HCT116 (cell line): ENCODE results near the gene SAMD7. TPM values are rescaled to one million over a fixed set of nuclear protein-coding genes. Genes with fewer than 3 reads are reported as not detected.

Experiments used
- ATAC-seq: fragments of 200-7000 bp; cut with Tn5 transposase; 2 replicates; pipeline ENCODE4 v1.9.1; 2020; ENCODE audit warnings: mild to moderate bottlenecking, moderate library complexity
- BruUV-seq: library from RNA; stranded (reverse); fragments of 400-500 nt; replicated peaks from 2 replicates; lab custom pipeline; 2021; lab: Mats Ljungman, UMichigan
- CTCF ChIA-PET: fragments of 300-600 bp; sonication (Branson Sonifier 250); formaldehyde crosslinking; loops from one replicate; lab custom pipeline; 2021; ENCODE audit warnings: antibody characterized with exemption; lab: Charles Lee
- POLR2A ChIA-PET: fragments of 300-600, 350-600 bp; sonication (Branson Sonifier 250); formaldehyde crosslinking; loops from one replicate; lab custom pipeline; 2021; ENCODE audit warnings: antibody characterized with exemption; lab: Charles Lee
- RAD21 ChIA-PET, 2 experiments: fragments of 300-600 bp; sonication (Branson Sonifier 250); formaldehyde crosslinking; loops; one replicate each; lab custom pipeline; 2023; ENCODE audit warnings: low total read pairs in 2 of 2; ENCODE audit not compliant: uncharacterized antibody in 2 of 2, unreplicated experiment in 2 of 2, low non-redundant PET in 1 of 2; lab: Charles Lee
- DNase-seq: peaks from one replicate; pipeline ENCODE4 v3.0.0-alpha.2; 2010; ENCODE audit warnings: low read depth, low spot score
- H2AFZ ChIP-seq: fragments of 200-600 bp; shearing (Covaris generic), sonication (generic); 2 replicates; pipeline ENCODE4 v1.6.1; 2017; ENCODE audit warnings: low read depth, mixed run types, mixed read lengths, antibody characterized with exemption, low read length; ENCODE audit not compliant: poor library complexity, severe bottlenecking
- H3K27ac ChIP-seq: 2 replicates; pipeline ENCODE4 v1.5.1; 2012; ENCODE audit warnings: low read depth, low read length
- H3K27me3 ChIP-seq: fragments of 200-600 bp; sonication (generic); 2 replicates; pipeline ENCODE4 v1.6.1; 2016; ENCODE audit warnings: mixed run types, low read length, mixed read lengths; ENCODE audit not compliant: insufficient read depth
- H3K36me3 ChIP-seq, 2 experiments: fragments of 200-500 bp in 1 of 2; fragments of 200-600 bp in 1 of 2; sonication (Bioruptor generic) in 1 of 2; sonication (generic) in 1 of 2; 2 replicates each; pipeline versions ENCODE4 v1.5.1 to v1.6.1; 2014 to 2016; ENCODE audit warnings: low read length in 2 of 2, inconsistent platforms in 1 of 2, mixed read lengths in 1 of 2, mixed run types in 1 of 2; ENCODE audit not compliant: insufficient read depth in 2 of 2, control insufficient read depth in 1 of 2
- H3K4me1 ChIP-seq, 2 experiments: fragments of 200-600 bp in 1 of 2; sonication (generic) in 1 of 2; 2 replicates each; pipeline versions ENCODE4 v1.5.1 to v1.6.1; 2012 to 2017; ENCODE audit warnings: low read length in 2 of 2, inconsistent platforms in 1 of 2, mild to moderate bottlenecking in 1 of 2, mixed read lengths in 1 of 2, mixed run types in 1 of 2, moderate library complexity in 1 of 2; ENCODE audit not compliant: insufficient read depth in 2 of 2, control insufficient read depth in 1 of 2
- H3K4me2 ChIP-seq: fragments of 200-600 bp; sonication (generic); 2 replicates; pipeline ENCODE4 v1.6.1; 2017; ENCODE audit warnings: mixed run types, low read length, mixed read lengths
- H3K4me3 ChIP-seq, 2 experiments: fragments of 200-600 bp in 1 of 2; sonication (generic) in 1 of 2; replicated peaks in 1 of 2; 2 replicates each; pipeline ENCODE4 v1.5.1; 2011 to 2016; ENCODE audit warnings: low read length in 2 of 2, control low read depth in 1 of 2, low read depth in 1 of 2, mild to moderate bottlenecking in 1 of 2, mixed read lengths in 1 of 2, mixed run types in 1 of 2
- H3K79me2 ChIP-seq: fragments of 200-600 bp; sonication (generic); 2 replicates; pipeline ENCODE4 v1.6.1; 2017; ENCODE audit warnings: mild to moderate bottlenecking, mixed run types, low read length, moderate library complexity, mixed read lengths; ENCODE audit not compliant: insufficient read depth
- H3K9ac ChIP-seq: fragments of 200-600 bp; sonication (generic); 2 replicates; pipeline ENCODE4 v1.6.1; 2016; ENCODE audit warnings: low read length, mixed read lengths
- H3K9me2 ChIP-seq: fragments of 200-600 bp; sonication (generic), shearing (Covaris generic); 2 replicates; pipeline ENCODE4 v1.6.1; 2017; ENCODE audit warnings: mixed run types, mild to moderate bottlenecking, moderate library complexity; ENCODE audit not compliant: insufficient read depth
- H3K9me3 ChIP-seq, 2 experiments: fragments of 200-500 bp in 1 of 2; fragments of 200-600 bp in 1 of 2; sonication (Bioruptor generic) in 1 of 2; sonication (generic) in 1 of 2; 2 replicates each; pipeline ENCODE4 v1.6.1; 2014 to 2017; ENCODE audit warnings: low read length in 2 of 2, mixed read lengths in 2 of 2, inconsistent platforms in 1 of 2, low read depth in 1 of 2, mild to moderate bottlenecking in 1 of 2, mixed run types in 1 of 2, moderate library complexity in 1 of 2; ENCODE audit not compliant: control insufficient read depth in 1 of 2, insufficient read depth in 1 of 2
- H4K20me1 ChIP-seq: fragments of 200-600 bp; sonication (generic), shearing (Covaris generic); 2 replicates; pipeline ENCODE4 v1.6.1; 2017; ENCODE audit warnings: mixed run types, mild to moderate bottlenecking, moderate library complexity; ENCODE audit not compliant: insufficient read depth
- CBX3 ChIP-seq: IDR thresholded peaks from 2 replicates; pipeline ENCODE4 v1.6.1; 2012; ENCODE audit warnings: low read depth
- CEBPB ChIP-seq: IDR thresholded peaks from 2 replicates; pipeline ENCODE4 v1.6.1; 2012; ENCODE audit warnings: low read depth
- EGR1 ChIP-seq: IDR thresholded peaks from 2 replicates; pipeline ENCODE4 v1.6.1; 2012; ENCODE audit warnings: low read depth
- ELF1 ChIP-seq: IDR thresholded peaks from 2 replicates; pipeline ENCODE4 v1.6.1; 2012; ENCODE audit warnings: low read depth, borderline replicate concordance
- EZH2 ChIP-seq: fragments of 200-600 bp; sonication (generic); IDR thresholded peaks from 2 replicates; pipeline ENCODE4 v1.6.1; 2017; ENCODE audit warnings: antibody characterized with exemption, mixed run types
- POLR2A ChIP-seq: IDR thresholded peaks from 2 replicates; pipeline ENCODE4 v1.7.0; 2011; ENCODE audit warnings: borderline replicate concordance; ENCODE audit not compliant: insufficient read depth, insufficient read length; ENCODE audit errors: extremely low read depth
- POLR2AphosphoS5 ChIP-seq: IDR thresholded peaks from 2 replicates; pipeline ENCODE4 v1.6.1; 2011; ENCODE audit warnings: mild to moderate bottlenecking, low read depth, low read length, moderate library complexity
- RAD21 ChIP-seq: IDR thresholded peaks from 2 replicates; pipeline ENCODE4 v1.6.1; 2012; ENCODE audit warnings: low read depth, mild to moderate bottlenecking
- SIN3A ChIP-seq: IDR thresholded peaks from 2 replicates; pipeline ENCODE4 v1.6.1; 2012; ENCODE audit warnings: low read depth
- SP1 ChIP-seq: IDR thresholded peaks from 2 replicates; pipeline ENCODE4 v1.6.1; 2012; ENCODE audit warnings: low read depth
- YY1 ChIP-seq: IDR thresholded peaks from 2 replicates; pipeline ENCODE4 v1.6.1; 2011; ENCODE audit warnings: low read length, low read depth, moderate library complexity, mild to moderate bottlenecking; ENCODE audit not compliant: insufficient replicate concordance; ENCODE audit errors: extremely low read depth
- ZFX ChIP-seq: fragments of 450-650 bp; IDR thresholded peaks from 2 replicates; pipeline ENCODE4 v1.6.1; 2017
- intact Hi-C: fragments of 100-400 bp; cut with micrococcal nuclease; formaldehyde crosslinking; loops from 2 replicates; pipeline ENCODE4 v1.10.0; 2022
- total RNA-seq: library from RNA; stranded (reverse); gene quantifications from one replicate; pipeline ENCODE4 v1.2.1, GENCODE V29; 2021; ENCODE audit not compliant: unreplicated experiment
- TF ChIP-seq, protein P1 (sequence below), 3 experiments: fragments of 200-600 bp in 1 of 3; sonication (generic) in 1 of 3; IDR thresholded peaks in 2 of 3; conservative IDR thresholded peaks in 1 of 3; 2 replicates each; pipeline ENCODE4 v1.5.1; 2012 to 2017; ENCODE audit warnings: low read depth in 2 of 3, low read length in 2 of 3, antibody characterized with exemption in 1 of 3, borderline replicate concordance in 1 of 3, control low read depth in 1 of 3, mild to moderate bottlenecking in 1 of 3, mixed read lengths in 1 of 3, mixed run types in 1 of 3, moderate library complexity in 1 of 3; ENCODE audit not compliant: insufficient read depth in 1 of 3
- TF ChIP-seq, protein P2 (sequence below): IDR thresholded peaks from 2 replicates; pipeline ENCODE4 v1.6.1; 2012

SAMD7 gene
- total RNA-seq, 1 experiment from 2014 or later, result not detected

DNA sequence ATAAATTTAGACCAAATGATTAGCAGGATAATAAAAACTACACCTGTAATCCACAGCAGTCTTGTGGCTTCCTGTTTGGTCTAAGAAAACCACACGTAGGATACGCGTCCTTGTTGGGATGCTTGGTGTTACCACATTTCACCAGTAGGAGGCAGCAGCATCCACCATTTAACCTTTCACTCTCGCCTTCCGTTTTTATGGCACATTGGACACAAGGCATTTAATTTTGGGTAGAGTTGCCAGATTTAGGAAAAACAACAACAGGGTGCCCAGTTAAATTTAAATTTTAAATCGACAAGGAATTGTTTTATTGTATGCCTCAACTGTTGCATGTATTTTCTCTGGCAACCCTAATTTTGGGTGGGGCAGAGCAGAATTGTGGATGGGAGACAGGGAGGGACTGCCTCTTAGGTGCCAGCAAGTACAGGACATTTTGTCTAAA is 47.9 kb upstream of the SAMD7 start:
- Histone ChIP-seq H3K4me3 (no peak overlapping the region), H4K20me1 (no peaks in the 10 kb centered on the region), H3K27ac (no peak overlapping the region), H3K9me2 (no peaks in the 10 kb centered on the region), H3K9ac (no peak overlapping the region), H3K36me3 (no peaks in the 10 kb centered on the region), H3K9me3 (no peaks in the 10 kb centered on the region), H3K27me3 (no peaks in the 10 kb centered on the region), H3K4me2 (peak overlapping the region; percentile 45), H3K4me1 (peaks cover 4 to 5% of the 10 kb centered on the region in 2 experiments; a peak in 3 of 4 replicates), H2AFZ (peak overlapping the region; percentile 96), H3K79me2 (no peaks in the 10 kb centered on the region)
- POLR2A ChIA-PET, result no interaction called here
- DNase-seq, result peak; percentile 73
- CTCF ChIA-PET, result interaction anchor here (1.4 kb wide), 1 partner anchor 22 kb away, joined by 3 read pairs; no protein-coding TSS in a partner anchor
- RAD21 ChIA-PET, result no interaction called here
- BruUV-seq, result no TSS peak
- intact Hi-C loops, result loop anchor here (1.0 to 10.0 kb wide), 4 partner anchors 158 to 551 kb away; partner anchors contain the start of genes CLDN11 and GPR160
- peak; percentile 94 for ATAC-seq
- TF ChIP-seq RAD21 (peak; percentile 90), YY1 (peak; percentile 46), POLR2AphosphoS5 (no peak)
- TF ChIP-seq, protein P1, sequence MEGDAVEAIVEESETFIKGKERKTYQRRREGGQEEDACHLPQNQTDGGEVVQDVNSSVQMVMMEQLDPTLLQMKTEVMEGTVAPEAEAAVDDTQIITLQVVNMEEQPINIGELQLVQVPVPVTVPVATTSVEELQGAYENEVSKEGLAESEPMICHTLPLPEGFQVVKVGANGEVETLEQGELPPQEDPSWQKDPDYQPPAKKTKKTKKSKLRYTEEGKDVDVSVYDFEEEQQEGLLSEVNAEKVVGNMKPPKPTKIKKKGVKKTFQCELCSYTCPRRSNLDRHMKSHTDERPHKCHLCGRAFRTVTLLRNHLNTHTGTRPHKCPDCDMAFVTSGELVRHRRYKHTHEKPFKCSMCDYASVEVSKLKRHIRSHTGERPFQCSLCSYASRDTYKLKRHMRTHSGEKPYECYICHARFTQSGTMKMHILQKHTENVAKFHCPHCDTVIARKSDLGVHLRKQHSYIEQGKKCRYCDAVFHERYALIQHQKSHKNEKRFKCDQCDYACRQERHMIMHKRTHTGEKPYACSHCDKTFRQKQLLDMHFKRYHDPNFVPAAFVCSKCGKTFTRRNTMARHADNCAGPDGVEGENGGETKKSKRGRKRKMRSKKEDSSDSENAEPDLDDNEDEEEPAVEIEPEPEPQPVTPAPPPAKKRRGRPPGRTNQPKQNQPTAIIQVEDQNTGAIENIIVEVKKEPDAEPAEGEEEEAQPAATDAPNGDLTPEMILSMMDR (IDR thresholded peaks at IDR 0.05 in 2 of 3, conservative IDR thresholded peaks at IDR 0.05 in 1 of 3; ENCODE audit: borderline replicate concordance in 1 of 3, insufficient read depth in 1 of 3, low read depth in 2 of 3, low read length in 2 of 3), result peak; percentile 82 to 93 (median 83)

DNA sequence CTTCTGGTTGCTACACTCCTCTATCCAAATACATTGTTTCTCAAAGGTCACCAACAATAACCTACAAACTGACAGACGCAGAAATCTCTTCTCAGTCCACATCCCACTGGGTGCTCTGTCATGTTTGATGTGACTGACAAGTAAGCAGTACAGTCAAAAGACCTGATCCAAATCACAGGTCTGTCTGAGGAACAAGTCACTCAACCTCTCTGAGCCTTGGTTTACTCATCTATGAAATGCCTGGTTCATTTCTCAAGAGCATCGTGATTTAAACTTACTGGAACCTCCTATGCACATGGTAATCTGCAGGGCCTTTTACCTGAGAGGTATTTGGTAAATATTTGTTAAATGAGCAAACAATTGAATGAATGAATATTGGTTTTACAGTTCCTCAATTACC is 47.1 kb upstream of the SAMD7 start:
- Histone ChIP-seq H3K9me3 (no peaks in the 10 kb centered on the region), H3K9ac (no peak overlapping the region), H3K79me2 (no peaks in the 10 kb centered on the region), H3K36me3 (no peaks in the 10 kb centered on the region), H4K20me1 (no peaks in the 10 kb centered on the region), H3K4me3 (no peak overlapping the region), H3K9me2 (no peaks in the 10 kb centered on the region), H3K4me1 (peaks cover 4 to 5% of the 10 kb centered on the region in 2 experiments; a peak in 3 of 4 replicates), H2AFZ (peak overlapping the region; percentile 96), H3K27ac (no peak overlapping the region), H3K4me2 (no peak overlapping the region), H3K27me3 (no peaks in the 10 kb centered on the region)
- RAD21 ChIA-PET, result no interaction called here
- intact Hi-C loops, result loop anchor here (5.0 to 10.0 kb wide), 2 partner anchors 173 to 551 kb away; partner anchors contain the start of genes CLDN11 and GPR160
- CTCF ChIA-PET, result no interaction called here
- POLR2A ChIA-PET, result no interaction called here
- no peak for ATAC-seq
- DNase-seq, result no peak
- BruUV-seq, result no TSS peak
- TF ChIP-seq CEBPB (no peak), POLR2A (no peak), ELF1 (no peak), SIN3A (no peak), EGR1 (no peak), SP1 (no peak), CBX3 (no peak), ZFX (no peak), EZH2 (no peak)
- TF ChIP-seq, protein P2, sequence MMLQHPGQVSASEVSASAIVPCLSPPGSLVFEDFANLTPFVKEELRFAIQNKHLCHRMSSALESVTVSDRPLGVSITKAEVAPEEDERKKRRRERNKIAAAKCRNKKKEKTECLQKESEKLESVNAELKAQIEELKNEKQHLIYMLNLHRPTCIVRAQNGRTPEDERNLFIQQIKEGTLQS, result no peak
- TF ChIP-seq, protein P1 (IDR thresholded peaks at IDR 0.05 in 2 of 3, conservative IDR thresholded peaks at IDR 0.05 in 1 of 3; ENCODE audit: borderline replicate concordance in 1 of 3, insufficient read depth in 1 of 3, low read depth in 2 of 3, low read length in 2 of 3), result no peak
